Duodenal mucosa (tissue), 2 donors: Measurements from ENCODE around the gene ERC1.

Source experiments
- H3K27ac ChIP-seq: one replicate; pipeline ENCODE4 v1.7.0; 2013; ENCODE audit warnings: low read depth, low read length
- H3K27me3 ChIP-seq, 2 donors: one replicate each; pipeline ENCODE4 v1.7.0; 2013; ENCODE audit warnings: low read length in 2 of 2, control low read depth in 1 of 2; ENCODE audit not compliant: insufficient read depth in 2 of 2, control insufficient read depth in 1 of 2
- H3K36me3 ChIP-seq, 2 donors: one replicate each; pipeline ENCODE4 v1.7.0; 2013; ENCODE audit warnings: low read length in 2 of 2, control low read depth in 1 of 2; ENCODE audit not compliant: insufficient read depth in 2 of 2, control insufficient read depth in 1 of 2
- H3K4me1 ChIP-seq, 2 donors: one replicate each; pipeline ENCODE4 v1.7.0; 2013; ENCODE audit warnings: low read length in 2 of 2, control low read depth in 1 of 2; ENCODE audit not compliant: insufficient read depth in 2 of 2, control insufficient read depth in 1 of 2
- H3K4me3 ChIP-seq, 2 donors: one replicate each; pipeline ENCODE4 v1.7.0; 2013; ENCODE audit warnings: low read length in 2 of 2, low read depth in 1 of 2
- H3K9ac ChIP-seq, 2 donors: one replicate each; pipeline ENCODE4 v1.7.0; 2013; ENCODE audit warnings: low read length in 2 of 2, low read depth in 1 of 2
- H3K9me3 ChIP-seq, 2 donors: one replicate each; pipeline ENCODE4 v1.7.0; 2013; ENCODE audit warnings: low read length in 2 of 2, control low read depth in 1 of 2; ENCODE audit not compliant: control insufficient read depth in 1 of 2

ERC1 gene

DNA sequence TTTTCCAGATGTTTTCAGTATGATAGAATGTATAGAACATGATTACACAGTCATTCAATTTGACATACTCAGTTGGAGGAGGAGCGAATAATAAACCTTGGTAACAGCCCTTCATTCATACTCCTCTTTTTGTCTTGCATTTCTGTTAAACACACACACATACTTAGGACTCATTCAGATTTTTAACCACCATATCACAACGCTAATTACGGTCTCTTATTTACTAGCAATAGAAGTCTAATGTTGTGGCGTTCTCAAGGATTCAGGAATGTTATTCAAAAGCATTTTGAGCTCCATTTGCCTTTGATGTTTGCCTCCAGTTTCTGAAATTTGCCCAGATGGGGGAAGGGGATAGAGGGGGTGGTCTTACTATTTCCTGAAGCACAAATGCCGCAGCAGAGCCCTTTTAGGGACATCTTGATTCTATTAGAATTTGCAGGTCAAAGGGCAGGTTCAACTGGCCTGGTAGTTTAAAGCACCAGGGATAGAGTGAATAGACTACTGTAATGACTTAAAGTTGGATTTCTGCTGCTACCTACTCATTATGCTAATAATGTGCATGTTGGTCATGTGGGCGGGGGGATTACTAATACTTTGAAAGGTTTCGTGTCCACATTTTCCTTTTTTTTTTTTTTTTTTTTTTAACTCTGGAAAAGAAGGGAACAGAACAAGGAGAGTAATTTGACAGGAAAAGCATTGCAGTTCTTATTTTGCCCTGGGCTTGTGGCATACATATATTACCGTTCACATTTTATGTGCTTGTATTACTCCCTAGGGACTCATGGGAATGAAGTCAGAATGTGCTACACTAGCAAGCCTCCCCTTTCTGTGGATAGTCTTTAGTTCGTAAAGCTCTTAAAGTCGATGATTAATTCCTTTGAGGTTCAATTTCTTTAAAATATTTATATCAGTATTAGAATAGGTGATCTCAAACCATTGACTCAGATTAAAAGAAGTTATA lies 376.6 kb downstream of the ERC1 start:
- H3K27ac ChIP-seq = no peak overlapping the region
- no peaks in the 10 kb centered on the region for H3K36me3 ChIP-seq
- H3K9me3 ChIP-seq = no peaks in the 10 kb centered on the region
- H3K27me3 ChIP-seq = no peaks in the 10 kb centered on the region
- H3K4me1 ChIP-seq = no peaks in the 10 kb centered on the region
- no peak overlapping the region for H3K9ac ChIP-seq
- no peak overlapping the region for H3K4me3 ChIP-seq

DNA sequence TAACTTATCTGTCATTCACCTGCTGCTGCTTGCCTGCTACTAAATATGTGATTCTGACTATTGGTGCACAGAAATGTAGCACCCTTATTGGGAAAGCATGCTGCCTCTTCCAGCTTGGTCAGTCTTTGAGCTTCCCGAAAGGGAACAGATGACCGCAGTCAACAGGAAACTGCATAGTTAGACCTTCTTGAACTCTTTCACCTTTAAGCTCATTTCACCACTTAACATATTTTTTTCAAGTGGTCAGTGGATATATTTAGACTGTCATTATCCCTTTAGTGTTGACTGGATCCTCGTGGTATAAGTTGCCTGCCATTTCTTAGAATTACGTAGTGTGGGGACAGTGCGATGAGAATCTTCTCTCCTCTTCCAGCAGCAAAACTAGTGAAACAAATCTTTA lies 378.4 kb downstream of the ERC1 start:
- H3K4me1 ChIP-seq = no peaks in the 10 kb centered on the region
- no peaks in the 10 kb centered on the region for H3K9me3 ChIP-seq
- no peak overlapping the region for H3K4me3 ChIP-seq
- H3K9ac ChIP-seq = no peak overlapping the region
- no peak overlapping the region for H3K27ac ChIP-seq
- no peaks in the 10 kb centered on the region for H3K27me3 ChIP-seq
- H3K36me3 ChIP-seq = no peaks in the 10 kb centered on the region

DNA sequence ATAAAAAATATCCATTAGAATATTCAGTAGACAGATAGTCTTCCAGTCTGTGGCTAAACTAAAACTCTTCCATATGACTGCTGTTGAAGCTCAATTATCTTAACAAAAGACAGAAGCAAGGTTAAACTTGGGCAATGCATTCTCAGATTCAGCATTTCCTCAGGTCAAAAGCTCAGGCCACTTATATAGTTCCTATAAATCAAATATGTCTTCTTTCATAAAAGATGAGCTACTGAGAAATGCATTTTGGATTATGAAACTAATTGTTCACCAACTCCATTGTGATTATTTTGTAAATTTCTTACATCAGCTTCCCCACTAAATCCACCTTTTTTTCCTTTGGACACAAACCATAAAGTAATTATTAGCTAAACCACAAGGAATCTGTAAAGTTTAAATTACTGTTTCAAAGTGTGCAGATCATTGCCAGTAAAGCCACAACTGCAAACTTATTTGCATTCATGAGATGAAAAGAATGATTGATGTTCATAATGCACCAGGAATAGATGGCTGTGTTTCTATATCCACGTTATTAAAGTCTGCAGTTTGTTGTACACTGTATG lies 379.0 kb downstream of the ERC1 start:
- H3K9ac ChIP-seq = no peak overlapping the region
- H3K4me3 ChIP-seq = no peak overlapping the region
- H3K27ac ChIP-seq = no peak overlapping the region
- H3K9me3 ChIP-seq = no peaks in the 10 kb centered on the region
- no peaks in the 10 kb centered on the region for H3K27me3 ChIP-seq
- H3K4me1 ChIP-seq = no peaks in the 10 kb centered on the region
- H3K36me3 ChIP-seq = no peaks in the 10 kb centered on the region

DNA sequence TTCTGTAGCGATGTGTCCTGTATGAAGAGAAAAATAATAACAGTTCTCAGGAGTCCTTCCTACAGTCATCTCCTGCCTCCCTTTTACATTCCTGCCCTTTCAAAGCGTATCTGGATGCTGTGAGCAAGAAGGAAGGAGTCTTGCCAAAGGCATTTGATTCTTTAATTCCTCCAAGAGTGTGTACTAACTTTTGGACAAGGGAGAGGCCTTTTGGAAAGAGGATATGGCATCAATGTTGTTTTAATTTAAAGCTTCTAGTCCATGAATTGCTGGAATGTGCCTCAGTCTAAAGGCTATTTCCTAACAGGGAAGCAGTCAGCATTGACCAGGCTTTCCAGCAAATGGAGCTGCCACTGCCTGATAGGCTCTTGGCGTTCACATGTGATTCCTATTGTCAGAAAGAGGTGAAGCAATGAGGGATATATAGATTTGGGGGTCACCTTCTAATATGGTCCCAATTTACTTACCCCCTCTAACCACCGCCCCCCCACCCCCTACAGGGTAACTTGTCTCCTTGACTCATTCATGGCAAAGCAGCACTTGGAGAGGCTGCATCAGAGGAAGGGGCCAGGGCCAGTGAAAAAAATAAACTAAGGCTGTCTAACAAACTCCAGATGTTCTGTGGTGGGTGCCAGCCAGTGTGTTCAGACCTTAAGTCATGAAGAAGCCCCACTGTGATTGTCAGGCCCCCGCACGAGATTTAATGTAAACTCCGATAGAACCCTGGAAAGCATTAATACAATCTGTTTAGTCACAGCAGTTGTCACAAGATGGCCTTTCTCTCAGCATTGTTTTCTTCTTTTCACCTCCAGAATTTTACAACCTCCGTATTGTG lies 383.1 kb downstream of the ERC1 start:
- Histone ChIP-seq H3K9ac (no peak overlapping the region), H3K27me3 (no peaks in the 10 kb centered on the region), H3K27ac (no peak overlapping the region), H3K4me3 (no peak overlapping the region), H3K36me3 (no peaks in the 10 kb centered on the region), H3K4me1 (no peaks in the 10 kb centered on the region), H3K9me3 (no peaks in the 10 kb centered on the region)

DNA sequence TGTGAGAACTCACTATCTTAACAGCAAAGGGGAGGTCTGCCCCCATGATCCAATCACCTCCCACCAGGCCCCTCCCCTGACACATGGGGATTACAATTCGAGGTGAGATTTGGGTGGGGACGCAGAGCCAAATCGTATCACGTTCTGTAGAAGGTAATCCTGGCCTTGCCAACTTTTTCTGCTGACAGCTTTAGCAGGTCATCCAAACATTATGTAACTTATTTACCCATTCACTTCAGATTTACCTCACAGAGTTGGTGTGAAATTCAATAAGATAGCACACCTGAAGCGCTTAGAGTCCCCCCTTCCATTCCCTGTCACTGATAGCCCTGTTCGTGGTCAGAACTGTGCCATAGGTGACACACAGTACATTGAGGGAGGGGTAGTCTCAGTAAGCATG lies 384.3 kb downstream of the ERC1 start:
- H3K27me3 ChIP-seq = no peaks in the 10 kb centered on the region
- no peaks in the 10 kb centered on the region for H3K36me3 ChIP-seq
- no peaks in the 10 kb centered on the region for H3K9me3 ChIP-seq
- H3K9ac ChIP-seq = no peak overlapping the region
- no peak overlapping the region for H3K27ac ChIP-seq
- H3K4me3 ChIP-seq = no peak overlapping the region
- H3K4me1 ChIP-seq = no peaks in the 10 kb centered on the region

DNA sequence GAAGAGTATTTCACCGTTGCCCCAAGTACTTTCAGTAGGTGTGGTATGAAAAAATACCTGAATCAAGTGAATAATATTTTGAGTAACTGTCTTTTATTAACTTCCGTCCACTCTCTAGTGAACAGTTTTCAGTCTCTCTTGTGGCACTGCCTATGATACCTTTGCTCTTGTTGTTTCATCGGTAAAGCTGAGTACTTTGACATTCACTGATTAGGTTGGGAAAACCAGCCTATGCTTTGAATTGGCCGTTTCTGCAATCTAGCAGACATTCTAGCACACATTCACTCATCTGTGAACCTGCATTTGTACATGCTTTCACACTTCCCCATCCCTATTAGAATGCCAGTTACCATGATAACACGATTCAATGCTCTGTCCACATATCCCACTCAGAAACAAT lies 386.1 kb downstream of the ERC1 start:
- no peaks in the 10 kb centered on the region for H3K36me3 ChIP-seq
- H3K27me3 ChIP-seq = no peaks in the 10 kb centered on the region

DNA sequence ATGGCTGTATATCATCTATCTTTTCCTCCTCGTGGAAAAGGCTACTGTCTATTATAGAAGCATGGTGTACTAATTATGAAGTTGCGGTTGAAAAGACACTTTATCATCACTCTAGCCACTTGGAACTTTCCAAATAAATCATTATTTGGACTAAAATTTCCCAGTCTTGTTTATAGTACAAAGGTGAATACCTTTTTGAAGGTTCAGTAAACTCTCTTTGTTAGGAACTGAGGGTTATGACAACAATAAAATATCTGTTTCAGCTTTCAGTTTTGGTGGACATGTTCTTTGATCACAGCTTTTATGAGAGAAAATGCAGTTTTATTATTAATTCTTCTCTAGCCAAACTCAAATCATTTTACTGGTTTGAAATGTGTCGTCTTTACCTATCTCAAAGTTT lies 386.7 kb downstream of the ERC1 start:
- Histone ChIP-seq H3K36me3 (no peaks in the 10 kb centered on the region), H3K4me3 (no peak overlapping the region), H3K27me3 (no peaks in the 10 kb centered on the region), H3K4me1 (no peaks in the 10 kb centered on the region), H3K9ac (no peak overlapping the region), H3K9me3 (no peaks in the 10 kb centered on the region), H3K27ac (no peak overlapping the region)

More for the DNA sequence above, 386.1 kb downstream of the ERC1 start:
- Histone ChIP-seq H3K4me1 (no peaks in the 10 kb centered on the region), H3K27ac (no peak overlapping the region), H3K9me3 (no peaks in the 10 kb centered on the region), H3K9ac (no peak overlapping the region), H3K4me3 (no peak overlapping the region)

DNA sequence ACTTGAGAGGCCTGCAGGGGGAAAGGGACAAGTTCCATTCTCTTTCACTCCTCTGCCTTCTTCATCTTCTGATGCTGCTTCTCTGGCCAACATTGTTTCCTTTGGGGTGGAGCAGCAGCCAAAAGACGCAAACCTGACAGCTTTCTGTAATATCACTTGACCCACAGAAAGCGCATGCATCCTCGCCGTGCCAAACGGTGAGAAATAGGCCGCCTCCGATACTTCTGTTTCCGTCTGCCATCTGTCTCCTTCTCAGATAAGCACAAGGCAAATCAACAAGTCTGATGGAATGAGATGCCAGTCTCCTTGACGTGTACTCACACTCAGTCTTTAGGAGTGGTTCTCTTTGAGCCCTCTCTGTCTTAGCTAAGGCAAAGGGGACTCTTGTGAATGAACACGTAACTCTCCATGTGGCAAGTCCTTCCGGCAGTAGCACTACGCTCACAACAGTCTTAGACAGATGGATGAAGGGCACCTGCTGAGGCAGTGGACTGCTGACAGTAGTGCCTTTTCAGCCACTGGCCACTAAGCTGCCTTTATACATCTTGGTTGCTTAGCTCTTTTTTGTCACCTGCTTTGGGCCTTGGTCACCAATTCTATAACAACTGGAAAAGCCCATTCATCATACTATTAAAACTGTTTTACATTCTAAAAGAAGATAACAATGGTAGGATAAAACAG lies 389.3 kb downstream of the ERC1 start:
- no peak overlapping the region for H3K9ac ChIP-seq
- no peaks in the 10 kb centered on the region for H3K9me3 ChIP-seq
- no peak overlapping the region for H3K4me3 ChIP-seq
- H3K36me3 ChIP-seq = no peaks in the 10 kb centered on the region
- H3K4me1 ChIP-seq = no peaks in the 10 kb centered on the region
- no peaks in the 10 kb centered on the region for H3K27me3 ChIP-seq
- no peak overlapping the region for H3K27ac ChIP-seq

DNA sequence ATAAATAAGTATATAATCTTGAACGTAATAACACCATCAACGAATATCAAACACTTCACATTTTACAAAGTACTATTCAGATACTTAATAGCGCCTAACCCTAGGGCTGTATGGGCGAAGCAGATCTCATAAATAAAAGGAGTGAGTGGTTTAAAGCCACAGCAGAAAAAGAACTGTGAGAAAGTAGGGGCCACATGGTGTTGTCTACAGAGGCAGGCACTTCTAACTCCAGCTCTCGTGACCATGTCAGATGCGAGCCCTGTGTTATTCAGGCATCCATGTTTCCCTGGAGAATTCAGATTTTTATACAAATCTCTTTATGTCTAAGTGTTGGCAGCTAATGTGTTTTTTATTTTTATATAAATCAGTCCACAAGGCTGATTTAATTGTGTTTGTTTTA lies 391.1 kb downstream of the ERC1 start:
- Histone ChIP-seq H3K27ac (no peak overlapping the region), H3K36me3 (no peaks in the 10 kb centered on the region), H3K4me3 (no peak overlapping the region), H3K9me3 (no peaks in the 10 kb centered on the region), H3K9ac (no peak overlapping the region), H3K4me1 (no peaks in the 10 kb centered on the region), H3K27me3 (no peaks in the 10 kb centered on the region)
